GM21576 (cell line): ENCODE results near the gene AKAP7.
"Not testable (repeated sequence)": the region's sequence is repeated elsewhere in the genome, so short reads cannot be mapped to it uniquely, and the experiment has no call there.

ENCODE experiments used
- ATAC-seq: cut with Tn5 transposase; IDR thresholded peaks from one replicate; pipeline ENCODE4 v1.9.1; 2021; ENCODE audit warnings: mild to moderate bottlenecking, moderate library complexity; ENCODE audit not compliant: unreplicated experiment

AKAP7 gene

DNA sequence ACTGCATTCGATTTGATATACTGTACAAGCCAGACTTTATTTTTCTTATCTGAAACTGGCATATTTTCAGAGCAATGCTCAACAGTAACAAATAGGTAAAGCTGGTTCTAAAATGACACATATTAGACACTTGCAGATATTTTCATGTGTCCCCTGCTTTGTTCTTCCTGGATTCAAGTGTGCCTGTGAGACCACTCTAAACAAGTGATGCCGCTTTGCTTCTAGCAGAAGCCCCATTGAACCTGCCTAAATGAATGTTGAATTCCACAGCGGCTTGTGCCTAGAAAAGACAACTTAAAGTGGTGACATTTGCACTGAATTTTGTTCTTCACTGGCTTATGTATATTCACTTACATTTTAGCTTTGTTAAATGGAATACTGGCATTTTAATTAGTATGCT lies 115.7 kb downstream of the AKAP7 start:
- ATAC-seq: no peak

DNA sequence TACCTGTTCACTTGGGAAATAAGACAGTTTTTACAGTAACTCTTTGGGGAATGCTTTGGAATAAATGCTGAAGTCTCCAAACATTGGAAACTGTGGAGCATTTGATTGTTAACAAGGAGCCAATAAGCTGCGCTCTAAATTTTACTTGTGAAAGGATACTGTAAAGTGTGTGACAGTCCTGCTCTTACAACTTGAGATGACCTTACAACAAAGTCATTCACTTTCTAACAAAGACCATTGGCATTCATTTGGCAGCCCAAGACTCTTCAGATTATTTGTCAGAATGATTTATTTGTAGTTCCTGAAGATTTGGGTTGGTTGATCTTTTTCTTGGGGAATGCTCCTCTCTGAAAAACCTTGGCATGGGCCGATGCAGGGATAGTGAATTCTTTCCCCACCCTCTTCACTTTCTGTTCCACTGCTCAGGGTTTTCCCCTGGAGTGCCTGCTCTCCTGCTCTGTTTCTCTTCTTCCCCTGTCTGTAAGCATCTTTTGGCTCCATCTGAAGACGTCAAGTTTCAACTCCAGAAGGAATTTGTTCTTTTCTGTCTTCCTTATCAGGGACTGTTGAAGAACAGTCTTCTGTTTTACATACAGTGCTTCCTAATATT lies 116.4 kb downstream of the AKAP7 start:
- no peak for ATAC-seq

DNA sequence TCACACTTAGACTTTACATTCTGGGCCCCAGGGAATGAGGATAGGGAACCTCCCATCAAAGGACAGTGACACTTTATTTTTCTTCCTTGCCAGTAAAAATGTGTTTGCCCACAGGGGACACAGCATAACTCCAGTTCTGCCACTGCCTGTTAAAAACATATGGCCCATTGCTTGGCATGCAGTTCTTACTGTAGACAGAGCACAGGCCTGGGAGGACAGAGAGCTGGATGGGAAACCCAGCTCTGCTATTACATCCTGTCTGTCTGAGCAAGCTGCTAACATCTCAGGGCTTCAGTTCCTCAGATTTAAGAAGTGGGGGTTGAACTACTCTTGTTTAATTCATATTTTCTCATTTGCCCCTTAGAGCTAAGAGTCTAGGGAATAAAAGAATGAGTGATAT lies 120.2 kb downstream of the AKAP7 start:
- no peak for ATAC-seq

DNA sequence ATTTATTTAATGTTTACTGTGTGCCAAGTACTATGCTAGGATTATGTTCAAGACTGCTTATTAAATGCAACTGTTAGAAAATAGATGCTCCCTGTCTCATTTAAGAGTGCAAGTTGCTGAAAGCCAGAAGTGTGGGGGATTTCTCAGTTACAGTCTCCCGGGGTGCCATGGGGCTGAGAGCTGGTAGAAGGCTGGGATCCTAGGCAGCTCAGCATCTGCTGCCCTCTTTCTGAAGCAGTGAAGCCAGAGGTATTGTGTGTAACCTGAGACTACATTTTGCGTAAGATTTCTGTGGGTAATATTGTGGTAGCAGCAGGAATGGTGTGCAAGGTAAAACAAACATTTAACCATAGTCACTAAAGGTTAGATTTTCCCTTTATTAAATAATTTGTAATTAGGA lies 120.6 kb downstream of the AKAP7 start:
- no peak for ATAC-seq

DNA sequence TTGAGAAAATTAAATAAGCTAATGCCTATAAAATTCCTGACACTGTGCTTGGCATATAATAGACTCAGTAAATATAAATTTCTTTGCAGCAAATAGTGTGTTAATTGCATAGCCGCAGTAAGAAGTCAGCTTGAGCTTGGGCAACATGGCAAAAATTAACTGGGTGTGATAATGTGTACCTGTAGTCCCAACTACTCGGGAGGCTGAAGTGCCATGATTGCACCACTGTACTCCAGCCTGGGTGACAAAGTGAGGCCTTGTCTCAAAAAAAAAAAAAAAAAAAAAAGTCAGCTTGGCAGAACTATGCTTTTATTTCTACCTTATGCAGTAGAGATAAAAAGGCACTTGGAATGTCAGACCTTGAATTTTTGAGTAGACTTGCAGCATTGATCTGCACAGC lies 121.8 kb downstream of the AKAP7 start:
- ATAC-seq: no peak

DNA sequence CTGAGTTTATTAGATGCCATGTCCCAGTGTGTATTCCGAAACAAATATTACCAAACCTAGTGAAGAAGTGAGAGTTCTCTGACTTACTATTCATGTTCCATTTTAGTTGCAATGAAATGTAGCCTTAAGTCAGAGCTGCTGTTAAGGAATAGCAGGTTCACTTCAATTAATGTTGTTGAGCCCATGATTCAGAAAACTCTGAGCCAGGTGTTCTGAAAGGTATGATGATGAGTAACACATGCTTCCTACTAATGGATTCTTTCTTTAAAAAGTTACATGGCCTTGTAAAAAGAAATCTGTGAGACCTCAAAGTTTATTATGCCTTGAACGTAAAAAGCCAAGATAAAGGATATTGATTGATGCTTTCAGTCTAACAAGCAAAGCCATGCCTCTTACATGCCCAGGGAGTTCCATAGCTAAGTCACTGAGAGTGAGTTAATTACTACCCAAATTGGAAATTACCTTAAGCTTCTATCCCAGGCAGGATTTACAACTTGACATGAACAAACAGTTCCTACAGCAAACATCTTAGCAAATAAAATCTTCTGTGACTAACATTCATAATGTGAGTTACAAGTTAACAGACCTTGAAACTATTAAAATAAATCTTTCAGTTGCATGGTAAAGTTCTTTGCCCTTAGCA lies 122.9 kb downstream of the AKAP7 start:
- ATAC-seq: no peak

DNA sequence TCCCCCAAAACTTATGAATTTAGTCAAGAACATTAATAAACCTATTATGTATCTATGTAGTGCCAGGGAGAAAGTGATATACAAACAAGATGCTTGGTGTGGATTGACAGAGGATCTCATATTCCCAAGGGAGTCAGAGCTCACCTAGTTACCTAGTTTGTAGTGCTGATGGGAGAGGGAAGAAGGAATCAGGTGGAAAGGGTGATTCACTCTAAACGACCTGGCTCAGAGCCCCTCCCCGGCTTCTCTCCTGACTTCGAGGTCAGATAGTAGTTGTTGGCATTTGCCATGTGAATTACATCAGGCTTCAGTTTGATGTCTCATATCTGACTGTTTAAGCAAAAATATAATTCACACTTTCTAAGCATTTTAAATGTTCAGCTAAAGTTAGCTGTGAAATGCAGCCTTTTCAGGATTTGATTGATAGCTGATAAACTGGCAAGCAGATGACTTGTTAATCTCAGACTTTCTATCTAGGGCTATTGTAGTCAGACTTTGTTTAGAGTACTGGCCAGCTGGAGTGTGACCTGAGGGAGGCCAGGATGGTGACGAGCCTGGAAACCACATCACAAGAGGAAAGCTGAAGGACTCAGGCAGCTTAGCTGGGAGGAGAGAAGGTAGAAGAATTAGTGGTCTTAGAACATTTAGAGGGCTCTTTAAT lies 123.7 kb downstream of the AKAP7 start:
- no peak for ATAC-seq

DNA sequence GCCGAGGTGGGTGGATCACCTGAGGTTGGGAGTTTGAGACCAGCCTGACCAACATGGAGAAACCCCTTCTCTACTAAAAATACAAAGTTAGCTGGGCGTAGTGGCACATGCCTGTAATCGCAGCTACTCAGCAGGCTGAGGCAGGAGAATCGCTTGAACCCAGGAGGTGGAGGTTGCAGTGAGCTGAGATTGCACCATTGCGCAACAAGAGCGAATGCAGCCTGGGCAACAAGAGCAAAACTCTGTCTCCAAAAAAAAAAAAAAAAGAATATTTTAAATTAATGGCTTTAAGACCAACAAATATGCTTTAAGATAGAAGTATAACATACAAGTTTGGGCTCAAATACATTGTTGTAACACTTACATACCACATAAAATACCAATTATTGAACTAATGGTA lies 125.7 kb downstream of the AKAP7 start:
- not testable (repeated sequence) for ATAC-seq

DNA sequence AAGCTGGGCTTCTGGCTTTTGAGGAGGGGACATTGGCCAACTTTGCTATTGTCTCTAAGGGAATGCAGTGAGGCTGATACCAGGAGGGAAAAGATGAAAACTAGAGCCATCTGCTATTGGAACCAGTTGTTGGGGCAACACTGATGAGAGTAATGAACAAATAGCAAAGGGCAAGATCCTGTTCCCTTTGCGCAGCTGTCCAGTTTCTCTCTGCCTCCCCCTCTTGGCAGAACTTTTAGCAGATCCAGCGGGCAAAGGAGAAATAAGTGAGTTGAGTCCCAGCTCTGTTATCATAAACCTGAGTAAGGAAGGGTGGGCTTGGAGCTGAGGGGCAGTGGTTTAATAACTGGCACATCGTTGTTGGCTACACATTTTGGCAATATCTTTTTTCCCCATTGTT lies 126.8 kb downstream of the AKAP7 start:
- ATAC-seq: no peak

DNA sequence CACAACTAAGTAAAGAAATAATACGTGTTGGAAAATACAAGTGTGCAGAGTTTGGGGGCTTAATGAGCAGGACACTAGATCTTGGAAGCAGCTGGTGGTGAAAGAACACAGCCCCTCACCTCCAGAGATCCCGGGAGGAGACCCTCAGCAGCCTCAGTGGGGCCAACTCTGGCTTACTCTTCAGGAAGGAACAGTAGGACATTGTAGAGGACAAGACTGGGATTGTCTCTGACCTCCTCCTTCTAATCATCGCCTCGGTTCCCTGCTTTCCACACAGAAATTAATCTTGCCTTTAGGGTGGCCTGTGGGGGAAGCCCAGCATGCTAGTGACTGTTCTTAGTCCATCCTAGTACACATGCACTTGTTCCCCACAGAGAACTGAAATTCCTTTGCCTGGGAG lies 130.7 kb downstream of the AKAP7 start:
- no peak for ATAC-seq

DNA sequence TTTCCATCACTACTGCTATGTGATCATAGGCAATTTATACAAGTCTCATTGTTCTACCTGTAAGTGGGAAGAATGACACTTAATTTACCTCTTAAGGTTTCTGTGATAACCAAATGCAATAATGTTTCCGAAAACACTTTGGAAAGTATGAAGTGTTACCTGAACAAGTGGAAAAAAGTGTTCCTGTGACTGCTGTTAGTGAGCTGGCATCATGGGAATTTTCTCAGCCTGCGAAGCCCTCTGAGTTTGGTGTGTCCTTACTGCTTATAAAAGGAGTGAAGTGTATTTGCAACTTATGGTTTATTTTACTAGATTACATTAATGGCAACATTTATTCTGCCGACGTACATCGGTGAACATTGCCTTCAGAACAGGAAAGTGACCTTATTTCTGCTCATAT lies 133.0 kb downstream of the AKAP7 start:
- ATAC-seq: no peak

DNA sequence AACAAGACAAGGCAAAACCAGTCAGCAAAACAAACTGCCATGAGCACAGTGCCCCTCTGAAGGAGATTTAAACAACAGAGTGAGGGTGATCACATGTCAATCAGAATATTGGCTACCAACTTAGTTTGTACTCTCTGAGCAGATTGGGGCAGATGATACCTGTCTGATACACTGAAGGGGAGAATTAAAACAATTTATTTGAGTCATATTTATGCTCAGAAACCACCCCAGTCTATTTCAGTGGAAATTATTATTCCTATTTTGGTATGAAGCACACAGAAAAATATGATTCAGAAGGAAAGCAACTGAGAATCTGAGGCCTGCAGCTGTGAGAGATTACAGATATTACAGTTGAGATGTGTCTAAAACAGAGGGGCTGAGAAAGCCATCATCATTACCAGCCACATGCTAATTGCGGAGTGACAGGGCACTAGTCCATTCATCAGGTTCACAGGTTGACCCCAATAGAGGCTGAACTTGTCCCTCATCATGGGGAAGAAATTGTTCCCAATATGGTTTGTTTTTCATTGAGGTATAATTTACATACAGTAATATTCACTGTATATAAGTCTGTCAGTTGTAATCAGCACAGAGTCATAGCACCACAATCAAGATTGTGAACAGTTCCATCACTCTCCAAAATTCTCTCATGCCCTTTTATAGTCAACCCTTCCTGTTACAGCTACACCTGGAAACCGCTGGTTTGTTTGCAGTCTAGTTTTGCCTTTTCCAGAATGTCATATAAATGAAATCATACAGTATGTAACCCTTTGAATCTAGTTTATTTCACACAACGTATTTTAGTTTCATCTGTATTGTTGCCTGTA lies 134.5 kb downstream of the AKAP7 start:
- no peak for ATAC-seq

DNA sequence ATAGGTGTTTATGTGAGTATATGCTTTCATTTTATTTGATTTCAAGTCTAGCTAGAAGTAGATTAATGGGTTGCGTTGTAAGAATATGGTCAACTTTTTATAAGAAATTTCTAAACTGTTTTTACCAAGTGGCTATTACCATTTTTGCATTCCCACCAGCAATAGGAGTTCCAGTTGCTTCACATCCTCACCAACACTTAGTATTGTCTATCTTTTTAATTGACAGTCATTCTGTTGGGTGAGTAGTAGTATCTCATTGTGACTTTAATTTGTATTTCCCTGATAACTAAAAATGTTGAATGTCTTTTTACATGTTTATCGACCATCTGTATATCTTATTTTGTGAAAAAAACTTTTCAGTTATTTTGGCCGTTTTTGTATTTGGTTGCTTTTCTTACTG lies 135.3 kb downstream of the AKAP7 start:
- no peak for ATAC-seq

DNA sequence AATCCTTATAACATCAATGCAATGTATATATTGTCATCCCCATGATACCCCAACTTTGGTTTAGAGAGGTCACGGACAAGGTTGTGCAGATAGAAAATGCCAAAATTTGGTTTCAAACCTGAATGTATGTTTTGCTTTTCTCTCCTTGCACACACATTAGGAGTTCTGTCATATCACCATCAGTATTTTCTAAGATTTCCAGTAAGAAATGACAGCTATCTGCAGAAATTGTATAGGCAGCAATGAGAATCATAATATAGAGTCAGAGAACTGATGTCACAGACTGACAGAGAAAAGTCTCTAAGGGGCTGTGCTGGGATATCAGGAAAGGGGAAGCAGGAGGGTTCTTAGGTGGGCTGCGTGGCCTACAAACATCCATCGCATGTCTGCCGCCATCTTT lies 140.0 kb downstream of the AKAP7 start:
- ATAC-seq: no peak

DNA sequence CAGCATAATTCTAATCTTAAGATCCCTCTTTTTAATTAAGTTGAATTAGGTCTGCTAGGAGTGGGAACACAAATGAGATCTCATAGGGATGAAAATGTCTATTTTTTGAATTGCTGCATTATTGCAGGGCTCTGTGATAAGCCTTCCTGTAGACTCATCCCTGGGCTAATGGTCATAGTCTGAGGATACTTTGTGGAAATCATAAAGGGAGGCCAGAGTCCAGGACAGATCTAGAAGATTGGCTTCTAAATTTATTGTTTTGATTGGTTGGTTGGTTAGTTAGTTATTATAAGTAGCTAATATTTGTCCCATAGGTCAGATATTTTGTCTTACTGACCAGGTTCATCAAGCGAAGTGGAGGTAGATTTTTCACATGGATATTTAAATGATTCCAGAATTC lies 142.3 kb downstream of the AKAP7 start:
- ATAC-seq: no peak

DNA sequence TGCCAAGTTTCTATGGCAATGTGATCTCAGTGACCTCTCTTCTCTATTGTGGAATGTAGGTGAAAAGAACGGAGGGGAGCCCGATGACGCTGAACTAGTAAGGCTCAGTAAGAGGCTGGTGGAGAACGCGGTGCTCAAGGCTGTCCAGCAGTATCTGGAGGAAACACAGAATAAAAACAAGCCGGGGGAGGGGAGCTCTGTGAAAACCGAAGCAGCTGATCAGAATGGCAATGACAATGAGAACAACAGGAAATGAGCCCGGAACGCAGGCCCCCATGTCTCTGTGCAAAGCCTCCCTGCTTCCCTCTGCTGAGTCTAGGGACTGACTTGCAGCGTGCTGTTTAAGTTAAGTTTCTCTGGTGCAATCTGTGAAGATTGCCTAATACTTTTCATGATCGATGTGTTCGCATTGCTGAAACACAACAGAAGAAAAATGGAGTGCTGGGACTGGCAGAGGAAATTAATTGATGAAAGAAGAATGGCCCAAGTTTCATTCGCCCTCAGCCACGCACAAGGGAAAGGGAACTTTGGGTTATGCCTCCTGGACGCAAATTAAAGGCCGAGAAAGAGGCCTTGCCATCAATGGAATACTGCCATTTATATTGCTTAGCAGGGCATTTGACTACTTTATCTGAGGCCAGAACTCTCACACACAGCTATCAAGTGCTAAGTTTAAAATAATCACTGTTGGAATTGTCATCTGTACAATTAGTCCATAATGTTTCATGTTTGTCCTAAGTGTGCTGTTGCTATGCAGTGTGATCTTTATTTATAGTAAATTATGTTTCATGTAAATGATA lies 146.4 kb downstream of the AKAP7 start:
- ATAC-seq: no peak

DNA sequence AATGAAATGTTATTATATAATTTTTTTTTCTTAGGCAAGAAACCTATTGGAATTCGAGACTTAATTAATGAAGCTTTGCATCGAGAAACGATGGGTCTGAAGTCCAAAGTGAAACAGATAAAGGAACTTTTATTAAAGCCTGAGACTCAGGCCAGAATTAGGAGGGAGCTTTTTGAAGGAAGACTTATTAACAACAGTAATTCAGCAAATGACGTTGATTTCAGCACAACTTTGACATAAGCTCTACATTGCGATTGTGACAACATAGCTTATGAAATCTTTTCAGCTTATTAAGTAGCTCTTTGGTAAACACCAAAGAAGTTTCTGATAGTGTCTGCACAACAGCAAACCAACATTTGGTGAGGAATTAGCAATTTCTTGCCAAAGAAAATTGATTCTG lies 147.1 kb downstream of the AKAP7 start:
- no peak for ATAC-seq

DNA sequence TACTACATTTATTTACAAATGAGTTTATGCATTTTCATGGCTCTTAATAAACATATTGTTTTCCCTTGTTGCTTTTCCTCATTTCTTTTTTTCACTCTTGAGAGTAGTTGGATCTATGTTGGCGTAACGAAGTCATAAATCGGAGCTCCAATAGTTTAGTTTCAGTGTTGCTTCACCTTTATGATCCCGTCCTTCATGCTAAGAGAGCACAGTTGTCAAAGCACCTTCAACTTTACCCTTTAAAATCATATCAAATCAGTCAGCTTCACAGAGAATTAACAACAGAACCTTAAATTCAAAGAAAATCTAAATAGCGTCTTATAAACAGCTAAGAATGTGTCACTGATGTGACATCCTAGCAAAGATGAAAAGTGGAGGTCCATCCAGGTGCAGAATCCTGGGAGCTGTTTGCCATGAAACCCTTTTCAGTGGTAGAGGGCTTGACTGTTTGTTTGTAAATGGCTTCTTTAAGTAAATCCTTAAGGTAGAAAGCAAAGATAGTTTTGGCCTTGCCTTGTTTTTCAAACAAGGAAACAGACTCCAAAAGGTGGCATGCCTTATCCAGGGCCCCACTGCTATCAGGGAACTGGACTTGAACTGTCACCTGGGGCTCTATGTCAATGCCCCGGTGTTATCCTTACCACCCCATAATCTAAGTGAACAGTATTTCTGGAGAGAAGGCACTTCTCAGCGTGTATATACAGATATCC lies 148.4 kb downstream of the AKAP7 start:
- no peak for ATAC-seq

DNA sequence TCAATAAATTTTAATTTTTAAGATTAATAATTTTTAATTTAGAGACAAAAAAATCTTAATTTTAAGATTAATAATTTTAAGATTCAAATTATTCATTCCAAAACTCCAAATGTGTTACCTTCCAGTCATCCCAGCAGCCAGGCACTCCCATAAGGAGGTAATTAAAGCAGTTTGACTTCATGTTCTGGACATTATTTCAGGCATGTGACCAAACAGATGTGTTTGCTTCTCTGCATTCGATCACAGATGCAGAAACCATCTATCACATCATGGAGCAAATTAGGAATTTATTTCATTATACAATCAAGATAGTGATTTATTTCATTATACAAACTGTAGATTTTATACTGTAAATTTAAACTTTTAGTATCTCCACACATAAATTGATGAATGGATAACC lies 150.3 kb downstream of the AKAP7 start:
- no peak for ATAC-seq

DNA sequence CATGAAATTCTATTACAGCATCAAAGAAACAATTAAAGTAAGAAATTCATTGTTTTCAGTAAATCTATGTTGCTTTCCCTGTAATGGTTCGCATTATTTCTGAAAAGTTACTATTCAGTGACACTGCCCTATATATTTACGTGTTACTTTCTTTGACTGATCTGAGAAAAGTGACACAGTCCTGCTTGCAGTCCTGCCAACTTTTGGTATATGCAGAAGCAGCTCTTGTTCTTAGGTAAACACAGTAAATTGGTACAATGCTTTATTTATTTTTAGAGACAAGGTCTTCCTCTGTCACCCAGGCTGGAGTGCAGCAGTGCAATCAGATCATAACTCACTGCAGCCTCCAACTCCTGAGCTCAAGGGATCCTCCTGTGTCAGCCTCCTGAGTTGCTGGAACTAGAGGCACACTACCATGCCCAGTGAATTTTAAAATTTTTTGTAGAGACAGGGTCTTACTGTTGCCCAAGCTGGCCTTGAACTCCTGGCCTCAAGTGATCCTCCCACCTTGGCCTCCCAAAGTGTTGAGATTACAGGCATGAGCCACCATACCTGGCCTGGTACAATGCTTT lies 151.3 kb downstream of the AKAP7 start:
- no peak for ATAC-seq
